ENCODE data around the gene NLE1.

Gene NLE1

GRCh38 chr17:35080536-35080935 is 61.6 kb downstream of the NLE1 start:
- Histone ChIP-seq H3K36me3 (ENCODE audit: control insufficient read depth in 2 of 2, insufficient read depth in 2 of 2, low read length in 2 of 2) (no peaks in the 10 kb centered on the region), H3K27me3 (ENCODE audit: control insufficient read depth in 2 of 2, insufficient read depth in 2 of 2, low read length in 2 of 2) (no peaks in the 10 kb centered on the region), H3K27ac (ENCODE audit: low read depth in 2 of 2, low read length in 2 of 2) (peak overlapping the region; percentile 46 to 69), H3K4me1 (ENCODE audit: control insufficient read depth in 2 of 2, insufficient read depth in 2 of 2, low read length in 2 of 2) (peaks cover 20 to 40% of the 10 kb centered on the region in 2 donors), H3K9ac (ENCODE audit: low read depth in 1 of 2, low read length in 2 of 2) (no peak overlapping the region), H3K9me3 (ENCODE audit: control insufficient read depth in 2 of 2, low read length in 2 of 2) (no peaks in the 10 kb centered on the region), H3K4me3 (ENCODE audit: low read length in 2 of 2) (no peak overlapping the region)

- H3K27me3 ChIP-seq (ENCODE audit: control insufficient read depth in 2 of 2, insufficient read depth in 2 of 2, low read length in 2 of 2), result no peaks in the 10 kb centered on the region
- no peaks in the 10 kb centered on the region for H3K36me3 ChIP-seq (ENCODE audit: control insufficient read depth in 2 of 2, insufficient read depth in 2 of 2, low read length in 2 of 2)
- H3K9ac ChIP-seq (ENCODE audit: low read depth in 1 of 2, low read length in 2 of 2), result no peak overlapping the region
- peak overlapping the region; percentile 60 to 69 for H3K27ac ChIP-seq (ENCODE audit: low read depth in 2 of 2, low read length in 2 of 2)
- H3K4me1 ChIP-seq (ENCODE audit: control insufficient read depth in 2 of 2, insufficient read depth in 2 of 2, low read length in 2 of 2), result peaks cover 23 to 37% of the 10 kb centered on the region in 2 donors
- H3K4me3 ChIP-seq (ENCODE audit: low read length in 2 of 2), result peak overlapping the region in 1 of 2 donors; percentile 23
- H3K9me3 ChIP-seq (ENCODE audit: control insufficient read depth in 2 of 2, low read length in 2 of 2), result no peaks in the 10 kb centered on the region
These were observed 62.3 kb downstream of the NLE1 start for GRCh38 chr17:35079547-35080423.
